CD4-positive, alpha-beta T cell treated with Interleukin-6 at 100 ng/mL for 8 hours (primary cell): Measurements from ENCODE around the gene KIAA0825.

Experiments used
- DNase-seq: peaks from one replicate; pipeline ENCODE4 v3.0.0-alpha.2; 2020; ENCODE audit warnings: mixed read lengths, low spot score

The KIAA0825 gene

GRCh38 chr5:94240596-94240992, 377.8 kb downstream of the KIAA0825 start:
- no peak for DNase-seq

- DNase-seq, result no peak
Measured at GRCh38 chr5:94240134-94240533, 378.3 kb downstream of the KIAA0825 start.

- DNase-seq, result no peak
Measured at GRCh38 chr5:94239266-94239665, 379.1 kb downstream of the KIAA0825 start.

- DNase-seq, result no peak
Measured at GRCh38 chr5:94234987-94235386, 383.4 kb downstream of the KIAA0825 start.

- DNase-seq, result no peak
Measured at GRCh38 chr5:94228791-94229190, 389.6 kb downstream of the KIAA0825 start.

- no peak for DNase-seq
Measured at GRCh38 chr5:94223235-94223634, 395.2 kb downstream of the KIAA0825 start.

- DNase-seq, result no peak
Measured at GRCh38 chr5:94218374-94218773, 400.0 kb downstream of the KIAA0825 start.

GRCh38 chr5:94217745-94218144, 400.7 kb downstream of the KIAA0825 start:
- no peak for DNase-seq

GRCh38 chr5:94217216-94217615, 401.2 kb downstream of the KIAA0825 start:
- no peak for DNase-seq

GRCh38 chr5:94212476-94212875, 405.9 kb downstream of the KIAA0825 start:
- no peak for DNase-seq

GRCh38 chr5:94209774-94210355, 408.5 kb downstream of the KIAA0825 start:
- no peak for DNase-seq

GRCh38 chr5:94209272-94209671, 409.1 kb downstream of the KIAA0825 start:
- no peak for DNase-seq

- no peak for DNase-seq
Measured at GRCh38 chr5:94199566-94199965, 418.8 kb downstream of the KIAA0825 start.

GRCh38 chr5:94197970-94198369, 420.4 kb downstream of the KIAA0825 start:
- DNase-seq, result no peak

GRCh38 chr5:94196953-94197352, 421.5 kb downstream of the KIAA0825 start:
- no peak for DNase-seq

GRCh38 chr5:94192658-94193391, 425.6 kb downstream of the KIAA0825 start:
- DNase-seq, result no peak

GRCh38 chr5:94191604-94192003, 426.8 kb downstream of the KIAA0825 start:
- DNase-seq, result no peak

- no peak for DNase-seq
Measured at GRCh38 chr5:94188725-94189124, 429.7 kb downstream of the KIAA0825 start.

- no peak for DNase-seq
Measured at GRCh38 chr5:94184870-94185269, 433.5 kb downstream of the KIAA0825 start.

GRCh38 chr5:94181895-94182294, 436.5 kb downstream of the KIAA0825 start:
- no peak for DNase-seq

GRCh38 chr5:94180761-94181160, 437.6 kb downstream of the KIAA0825 start:
- no peak for DNase-seq

- no peak for DNase-seq
Measured at GRCh38 chr5:94175912-94176311, 442.5 kb downstream of the KIAA0825 start.

GRCh38 chr5:94174748-94175411, 443.5 kb downstream of the KIAA0825 start:
- DNase-seq, result no peak
